NCI-H82 treated with DMSO at 0.1 percent for 48 hours (cell line): Measurements from ENCODE around the gene KBTBD4.
"Not testable (repeated sequence)": the region's sequence is repeated elsewhere in the genome, so short reads cannot be mapped to it uniquely, and the experiment has no call there.

ENCODE experiments used
- DNase-seq: peaks from one replicate; lab custom pipeline; 2025; ENCODE audit not compliant: unreplicated experiment; lab: John Stamatoyannopoulos, UW

Gene KBTBD4

DNA sequence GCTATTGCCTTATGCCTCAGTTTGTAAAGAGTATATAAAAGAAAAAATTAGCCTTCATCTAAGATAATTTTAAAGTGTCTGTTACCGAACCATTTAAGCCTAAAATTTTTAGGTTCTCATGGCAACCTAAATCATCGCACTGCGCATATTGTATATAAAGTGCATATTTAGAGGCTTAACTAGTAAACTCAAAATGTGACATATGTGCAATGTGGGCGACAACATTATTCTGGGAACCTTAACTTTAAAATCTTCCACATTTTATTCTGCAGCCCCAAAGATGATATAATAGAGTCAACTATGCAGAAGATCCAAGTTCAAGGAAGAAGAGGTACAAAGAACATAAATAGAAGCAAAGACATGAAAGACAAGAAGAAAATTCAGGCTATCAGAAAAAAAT lies 48.8 kb downstream of the KBTBD4 start:
- DNase-seq, result no peak

- DNase-seq, result no peak
These were observed 51.6 kb downstream of the KBTBD4 start for GRCh38 chr11:47527186-47527585.

- DNase-seq, result not testable (repeated sequence)
These were observed 52.7 kb downstream of the KBTBD4 start for GRCh38 chr11:47526032-47526431.

DNA sequence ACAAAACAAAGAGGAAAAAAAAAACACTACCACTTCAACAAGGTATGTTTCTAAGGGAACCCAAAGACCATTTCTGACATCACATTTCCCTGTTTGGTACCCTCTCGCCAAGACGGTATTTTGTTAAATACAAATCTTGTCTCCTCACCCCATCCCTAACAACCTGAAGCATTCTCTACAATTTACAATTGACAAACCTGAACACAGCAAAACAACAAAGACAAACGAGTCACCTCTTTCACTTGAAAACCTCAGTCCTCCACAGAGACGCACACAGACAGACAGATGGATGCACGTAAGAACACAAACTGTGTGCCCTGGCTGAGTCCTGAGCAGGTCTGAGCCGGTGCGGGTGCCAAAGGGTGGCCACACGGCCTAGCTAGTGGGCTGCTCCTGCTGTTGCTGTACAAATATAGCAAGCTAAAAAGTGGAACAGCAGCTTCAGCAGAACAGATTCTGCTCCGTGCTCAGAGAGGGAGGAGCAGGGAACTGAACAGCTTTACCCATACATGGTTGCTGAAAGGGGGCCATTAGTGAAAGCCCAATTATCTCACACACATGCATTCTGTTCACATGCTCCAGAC lies 54.4 kb downstream of the KBTBD4 start:
- DNase-seq, result no peak

DNA sequence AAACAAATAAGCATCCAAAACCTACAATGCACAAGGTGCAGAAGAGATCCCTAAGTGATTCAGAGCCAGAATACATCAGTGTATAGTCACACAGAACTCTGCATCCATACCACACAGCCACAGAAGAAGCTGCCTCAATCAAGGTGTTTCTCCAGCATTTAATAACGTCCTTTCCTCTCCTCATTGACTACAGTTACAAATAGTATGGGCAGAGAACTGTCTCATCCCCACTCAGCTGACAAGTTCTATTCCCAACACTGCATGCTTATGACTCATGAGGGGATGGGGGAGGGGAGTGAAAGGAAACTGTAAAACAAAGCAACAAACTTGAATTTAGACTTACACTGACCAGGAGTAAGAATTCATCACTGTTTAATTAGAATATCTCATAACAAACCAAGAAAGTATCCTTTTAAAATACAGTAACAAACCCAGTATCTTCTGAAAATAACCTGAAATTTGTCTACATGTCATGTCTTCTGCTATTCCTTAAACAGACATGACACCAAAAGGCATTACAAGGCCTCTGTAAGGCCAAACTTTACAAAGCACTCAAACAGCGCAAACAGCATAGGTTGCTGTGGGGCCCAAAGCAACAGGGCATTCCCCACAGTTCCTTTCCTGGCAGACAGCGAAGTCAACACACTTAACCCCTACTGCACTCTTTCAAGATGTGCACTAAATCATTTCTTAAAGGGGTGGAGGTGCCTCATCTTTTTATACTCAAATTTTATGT lies 55.1 kb downstream of the KBTBD4 start:
- DNase-seq, result no peak
